HEK293 (cell line): ENCODE data around the gene RPL23.

Source experiments
- HOXD13 ChIP-seq: sonication (generic); formaldehyde crosslinking; IDR thresholded peaks from 2 replicates; pipeline ENCODE4 v1.8.0; 2022; ENCODE audit warnings: missing genetic modification reagents, borderline replicate concordance
- ZNF175 ChIP-seq: fragments of 450-650 bp; formaldehyde crosslinking; IDR thresholded peaks from 2 replicates; pipeline ENCODE4 v1.5.1; 2016; ENCODE audit warnings: missing biosample characterization, missing genetic modification characterization
- ZNF302 ChIP-seq: fragments of 450-650 bp; formaldehyde crosslinking; IDR thresholded peaks from 2 replicates; pipeline ENCODE4 v1.5.1; 2016; ENCODE audit warnings: missing biosample characterization, missing genetic modification characterization, low read depth
- ZNF324 ChIP-seq: fragments of 450-650 bp; formaldehyde crosslinking; IDR thresholded peaks from 2 replicates; pipeline ENCODE4 v1.5.1; 2016; ENCODE audit warnings: missing biosample characterization, missing genetic modification characterization
- ZNF639 ChIP-seq: fragments of 450-650 bp; formaldehyde crosslinking; IDR thresholded peaks from 2 replicates; pipeline ENCODE4 v1.5.1; 2016; ENCODE audit warnings: missing biosample characterization, missing genetic modification characterization
- ZNF660 ChIP-seq: fragments of 450-650 bp; IDR thresholded peaks from 2 replicates; pipeline ENCODE4 v1.5.1; 2018; ENCODE audit warnings: missing biosample characterization, mild to moderate bottlenecking, missing genetic modification characterization
- ZNF785 ChIP-seq: fragments of 450-650 bp; formaldehyde crosslinking; IDR thresholded peaks from 2 replicates; pipeline ENCODE4 v1.5.1; 2016; ENCODE audit warnings: missing biosample characterization, missing genetic modification characterization
- ZNF837 ChIP-seq: fragments of 450-650 bp; formaldehyde crosslinking; IDR thresholded peaks from 2 replicates; pipeline ENCODE4 v1.5.1; 2016; ENCODE audit warnings: missing biosample characterization, missing genetic modification characterization
- TF ChIP-seq, protein P1 (sequence below): fragments of 450-650 bp; formaldehyde crosslinking; IDR thresholded peaks from 2 replicates; pipeline ENCODE4 v1.5.1; 2016; ENCODE audit warnings: missing biosample characterization, missing genetic modification characterization
- TF ChIP-seq, protein P2 (sequence below): fragments of 450-650 bp; formaldehyde crosslinking; IDR thresholded peaks from 2 replicates; pipeline ENCODE4 v1.5.1; 2016; ENCODE audit warnings: missing biosample characterization, missing genetic modification characterization

DNA sequence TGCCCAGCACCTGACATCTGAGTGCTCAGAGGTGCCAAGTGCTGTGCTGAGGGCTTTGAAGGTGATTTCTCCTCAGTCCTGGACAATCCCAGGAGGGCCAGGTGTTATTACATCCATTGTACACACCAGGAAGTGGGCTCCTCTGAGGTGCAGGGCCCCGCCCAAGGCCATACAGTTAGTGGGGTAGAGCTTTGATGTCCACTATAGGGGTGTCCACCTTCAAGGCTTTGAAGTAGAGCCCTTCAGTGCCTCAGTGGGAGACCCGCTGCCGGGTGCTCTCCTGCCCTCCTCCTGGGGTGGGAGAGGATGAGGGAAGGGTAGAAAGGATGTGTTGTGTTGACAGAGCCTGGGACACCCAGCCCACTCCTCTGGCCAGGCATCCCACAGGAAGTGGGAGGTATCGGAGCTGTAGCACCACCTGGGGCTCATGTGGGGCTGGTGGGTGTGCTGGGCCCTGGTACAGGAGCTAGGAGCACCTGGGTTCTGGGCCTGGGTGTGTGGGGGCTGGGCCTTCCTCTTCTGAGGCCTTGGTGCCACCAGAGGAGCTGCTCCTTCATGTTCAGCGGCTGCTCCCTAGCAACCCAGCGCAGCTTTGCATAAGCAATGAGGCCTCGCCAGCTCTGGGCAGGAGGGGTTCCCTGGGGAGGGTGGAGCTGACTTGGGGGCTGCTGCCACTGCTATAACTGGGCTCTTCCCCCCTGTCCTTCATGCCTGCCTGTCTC lies 23.8 kb upstream of the RPL23 start:
- TF ChIP-seq ZNF639 (tag by site-specific recombination) (no peak), ZNF175 (tag by site-specific recombination) (no peak), ZNF785 (tag by site-specific recombination) (no peak), HOXD13 (CRISPR knock-in tag) (no peak), ZNF324 (no peak), ZNF837 (tag by site-specific recombination) (no peak), ZNF302 (no peak), ZNF660 (tag by site-specific recombination) (no peak)
- TF ChIP-seq, protein P1, sequence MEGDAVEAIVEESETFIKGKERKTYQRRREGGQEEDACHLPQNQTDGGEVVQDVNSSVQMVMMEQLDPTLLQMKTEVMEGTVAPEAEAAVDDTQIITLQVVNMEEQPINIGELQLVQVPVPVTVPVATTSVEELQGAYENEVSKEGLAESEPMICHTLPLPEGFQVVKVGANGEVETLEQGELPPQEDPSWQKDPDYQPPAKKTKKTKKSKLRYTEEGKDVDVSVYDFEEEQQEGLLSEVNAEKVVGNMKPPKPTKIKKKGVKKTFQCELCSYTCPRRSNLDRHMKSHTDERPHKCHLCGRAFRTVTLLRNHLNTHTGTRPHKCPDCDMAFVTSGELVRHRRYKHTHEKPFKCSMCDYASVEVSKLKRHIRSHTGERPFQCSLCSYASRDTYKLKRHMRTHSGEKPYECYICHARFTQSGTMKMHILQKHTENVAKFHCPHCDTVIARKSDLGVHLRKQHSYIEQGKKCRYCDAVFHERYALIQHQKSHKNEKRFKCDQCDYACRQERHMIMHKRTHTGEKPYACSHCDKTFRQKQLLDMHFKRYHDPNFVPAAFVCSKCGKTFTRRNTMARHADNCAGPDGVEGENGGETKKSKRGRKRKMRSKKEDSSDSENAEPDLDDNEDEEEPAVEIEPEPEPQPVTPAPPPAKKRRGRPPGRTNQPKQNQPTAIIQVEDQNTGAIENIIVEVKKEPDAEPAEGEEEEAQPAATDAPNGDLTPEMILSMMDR (tag by site-specific recombination): no peak
- TF ChIP-seq, protein P2, sequence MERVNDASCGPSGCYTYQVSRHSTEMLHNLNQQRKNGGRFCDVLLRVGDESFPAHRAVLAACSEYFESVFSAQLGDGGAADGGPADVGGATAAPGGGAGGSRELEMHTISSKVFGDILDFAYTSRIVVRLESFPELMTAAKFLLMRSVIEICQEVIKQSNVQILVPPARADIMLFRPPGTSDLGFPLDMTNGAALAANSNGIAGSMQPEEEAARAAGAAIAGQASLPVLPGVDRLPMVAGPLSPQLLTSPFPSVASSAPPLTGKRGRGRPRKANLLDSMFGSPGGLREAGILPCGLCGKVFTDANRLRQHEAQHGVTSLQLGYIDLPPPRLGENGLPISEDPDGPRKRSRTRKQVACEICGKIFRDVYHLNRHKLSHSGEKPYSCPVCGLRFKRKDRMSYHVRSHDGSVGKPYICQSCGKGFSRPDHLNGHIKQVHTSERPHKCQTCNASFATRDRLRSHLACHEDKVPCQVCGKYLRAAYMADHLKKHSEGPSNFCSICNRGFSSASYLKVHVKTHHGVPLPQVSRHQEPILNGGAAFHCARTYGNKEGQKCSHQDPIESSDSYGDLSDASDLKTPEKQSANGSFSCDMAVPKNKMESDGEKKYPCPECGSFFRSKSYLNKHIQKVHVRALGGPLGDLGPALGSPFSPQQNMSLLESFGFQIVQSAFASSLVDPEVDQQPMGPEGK (tag by site-specific recombination): no peak
